Mesendoderm (in vitro differentiated cells): ENCODE results near the gene SEPTIN10.
"Not testable (repeated sequence)": the region's sequence is repeated elsewhere in the genome, so short reads cannot be mapped to it uniquely, and the experiment has no call there.

Experiments
- DNase-seq: peaks from one replicate; pipeline ENCODE4 v3.0.0; 2013
- H2AK5ac ChIP-seq: 2 replicates; pipeline ENCODE4 v1.6.1; 2013; ENCODE audit warnings: low read length, inconsistent platforms
- H2BK120ac ChIP-seq: 2 replicates; pipeline ENCODE4 v1.6.1; 2013; ENCODE audit warnings: low read depth, mild to moderate bottlenecking, low read length, moderate library complexity, mixed read lengths
- H2BK15ac ChIP-seq: replicated peaks from 2 replicates; pipeline ENCODE4 v1.6.1; 2013; ENCODE audit warnings: low read depth, mild to moderate bottlenecking, moderate library complexity
- H2BK5ac ChIP-seq: 2 replicates; pipeline ENCODE4 v1.6.1; 2013; ENCODE audit warnings: low read length, inconsistent platforms
- H3K18ac ChIP-seq: 2 replicates; pipeline ENCODE4 v1.6.1; 2013; ENCODE audit warnings: mild to moderate bottlenecking, low read length, mixed read lengths
- H3K23ac ChIP-seq: one replicate; pipeline ENCODE4 v1.6.1; 2013; ENCODE audit warnings: low read length
- H3K27ac ChIP-seq: 2 replicates; pipeline ENCODE4 v1.5.1; 2013; ENCODE audit warnings: low read depth, mild to moderate bottlenecking, inconsistent platforms, low read length, moderate library complexity
- H3K27me3 ChIP-seq: 2 replicates; pipeline ENCODE4 v1.6.1; 2013; ENCODE audit warnings: low read length, control low read depth, mild to moderate bottlenecking, inconsistent platforms; ENCODE audit not compliant: insufficient read depth, poor library complexity
- H3K36me3 ChIP-seq: 2 replicates; pipeline ENCODE4 v1.6.1; 2013; ENCODE audit warnings: low read length, inconsistent platforms; ENCODE audit not compliant: control insufficient read depth, insufficient read depth
- H3K4ac ChIP-seq: one replicate; pipeline ENCODE4 v1.6.1; 2013; ENCODE audit warnings: low read depth, mild to moderate bottlenecking, low read length, moderate library complexity
- H3K4me1 ChIP-seq: 2 replicates; pipeline ENCODE4 v1.6.1; 2013; ENCODE audit warnings: low read depth, low read length, inconsistent platforms; ENCODE audit not compliant: control insufficient read depth
- H3K4me2 ChIP-seq: 2 replicates; pipeline ENCODE4 v1.6.1; 2013; ENCODE audit warnings: low read length
- H3K4me3 ChIP-seq: 2 replicates; pipeline ENCODE4 v1.5.1; 2013; ENCODE audit warnings: mild to moderate bottlenecking, low read length
- H3K56ac ChIP-seq: one replicate; pipeline ENCODE4 v1.6.1; 2013; ENCODE audit warnings: low read length
- H3K79me1 ChIP-seq: 2 replicates; pipeline ENCODE4 v1.6.1; 2013; ENCODE audit warnings: low read length, inconsistent platforms
- H3K79me2 ChIP-seq: 2 replicates; pipeline ENCODE4 v1.6.1; 2013; ENCODE audit warnings: mild to moderate bottlenecking, low read length; ENCODE audit not compliant: control insufficient read depth, insufficient read depth
- H3K9ac ChIP-seq: 2 replicates; pipeline ENCODE4 v1.6.1; 2013; ENCODE audit warnings: low read length, inconsistent platforms
- H4K5ac ChIP-seq: one replicate; pipeline ENCODE4 v1.6.1; 2013; ENCODE audit warnings: low read length
- H4K8ac ChIP-seq: one replicate; pipeline ENCODE4 v1.6.1; 2013; ENCODE audit warnings: low read depth, mild to moderate bottlenecking, control low read depth, low read length, moderate library complexity
- WGBS: extraction: QIAGEN DNeasy Blood & Tissue Kit; methylation state at CpG from one replicate; pipeline ENCODE4 v1.1.7; 2013; ENCODE audit warnings: low lambda C conversion rate, missing lambda C conversion rate; ENCODE audit not compliant: insufficient coverage; ENCODE audit errors: extremely low coverage; 5-methylcytosine and 5-hydroxymethylcytosine counted together

Gene SEPTIN10

DNA sequence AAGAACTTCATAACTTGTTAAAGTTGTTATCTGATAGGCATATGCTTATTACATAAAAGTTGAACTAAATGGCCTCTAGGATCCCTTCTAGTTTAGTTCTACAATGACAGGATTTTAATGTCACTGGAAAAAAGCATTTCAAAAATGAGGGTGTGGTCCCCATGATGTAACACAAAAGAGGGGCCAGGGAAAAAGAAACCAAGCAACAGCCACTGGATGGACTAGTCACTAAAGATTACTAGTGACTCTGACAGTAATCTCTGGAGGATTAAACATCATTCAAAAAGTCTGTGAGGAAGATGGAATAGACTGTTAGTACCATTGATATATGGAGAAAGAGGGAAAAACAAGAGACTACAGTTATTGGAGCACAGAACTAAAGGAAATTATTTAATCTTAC is 22.6 kb downstream of the SEPTIN10 start:
- no peak overlapping the region for H3K56ac ChIP-seq
- no peak overlapping the region for H2AK5ac ChIP-seq
- H4K5ac ChIP-seq = no peak overlapping the region
- no peak overlapping the region for H2BK5ac ChIP-seq
- H3K18ac ChIP-seq = no peak overlapping the region
- no peak overlapping the region for H3K9ac ChIP-seq
- DNase-seq = no peak
- H2BK120ac ChIP-seq = no peak overlapping the region
- H3K27me3 ChIP-seq = no peaks in the 10 kb centered on the region
- H3K23ac ChIP-seq = no peak overlapping the region
- H3K79me1 ChIP-seq = peaks cover 10% of the 10 kb centered on the region
- H3K36me3 ChIP-seq = no peaks in the 10 kb centered on the region
- no peak overlapping the region for H3K4me3 ChIP-seq
- H3K4ac ChIP-seq = no peak overlapping the region
- no peak overlapping the region for H3K4me2 ChIP-seq
- H4K8ac ChIP-seq = no peak overlapping the region
- no peak overlapping the region for H2BK15ac ChIP-seq
- no peak overlapping the region for H3K27ac ChIP-seq
- peaks cover 3% of the 10 kb centered on the region for H3K4me1 ChIP-seq
- H3K79me2 ChIP-seq = peaks cover 24% of the 10 kb centered on the region

- H3K4me2 ChIP-seq = no peak overlapping the region
- H2BK5ac ChIP-seq = no peak overlapping the region
- H3K18ac ChIP-seq = peak overlapping the region; percentile 22
- H3K4ac ChIP-seq = no peak overlapping the region
- no peaks in the 10 kb centered on the region for H3K27me3 ChIP-seq
- H3K4me1 ChIP-seq = peaks cover 3% of the 10 kb centered on the region
- H3K23ac ChIP-seq = no peak overlapping the region
- no peak for DNase-seq
- no peak overlapping the region for H2BK15ac ChIP-seq
- H3K79me1 ChIP-seq = peaks cover 1% of the 10 kb centered on the region
- H3K9ac ChIP-seq = no peak overlapping the region
- no peak overlapping the region for H2BK120ac ChIP-seq
- no peak overlapping the region for H2AK5ac ChIP-seq
- H3K36me3 ChIP-seq = no peaks in the 10 kb centered on the region
- H3K27ac ChIP-seq = no peak overlapping the region
- no peak overlapping the region for H3K4me3 ChIP-seq
- H4K8ac ChIP-seq = no peak overlapping the region
- no peak overlapping the region for H4K5ac ChIP-seq
- peaks cover 4% of the 10 kb centered on the region for H3K79me2 ChIP-seq
- H3K56ac ChIP-seq = no peak overlapping the region
Observed at GRCh38 chr2:109586687-109587086, 27.1 kb downstream of the SEPTIN10 start.

DNA sequence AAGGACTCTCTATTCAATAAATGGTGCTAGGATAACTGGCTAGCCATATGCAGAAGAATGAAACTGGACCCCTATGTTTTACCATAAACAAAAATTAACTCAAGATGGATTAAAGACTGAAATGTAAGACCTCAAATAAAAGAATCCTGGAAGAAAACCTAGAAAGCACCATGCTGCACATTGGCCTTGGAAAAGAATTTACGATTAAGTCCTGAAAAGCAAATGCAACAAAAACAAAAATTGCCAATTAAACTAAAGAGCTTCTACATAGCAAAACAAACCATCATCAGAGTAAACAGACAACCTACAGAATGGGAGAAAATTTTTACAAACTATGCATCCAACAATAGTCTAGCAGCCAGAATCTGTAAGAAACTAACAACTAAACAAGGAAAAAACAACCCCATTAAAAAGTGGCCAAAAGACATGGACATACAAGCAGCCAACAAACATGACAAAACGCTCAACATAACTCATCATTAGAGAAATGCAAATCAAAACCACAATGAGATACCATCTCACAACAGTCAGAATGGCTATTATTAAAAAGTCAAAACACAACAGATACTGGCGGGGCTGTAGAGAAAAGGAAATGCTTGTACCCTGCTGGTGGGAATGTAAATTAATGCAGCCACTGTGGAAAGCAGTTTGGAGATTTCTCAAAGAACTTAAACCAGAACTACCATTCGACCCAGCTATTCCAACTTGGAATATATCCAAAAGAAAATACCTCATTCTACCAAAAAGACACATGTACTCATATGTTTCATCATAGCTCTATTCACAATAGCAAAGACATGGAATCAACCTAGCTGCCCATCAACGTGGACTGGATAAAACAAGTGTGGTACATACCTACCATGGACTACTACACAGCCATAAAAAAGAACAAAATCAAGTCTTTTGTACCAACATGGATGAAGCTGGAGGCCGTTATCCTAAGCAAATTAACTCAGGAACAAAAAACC is 30.6 kb downstream of the SEPTIN10 start:
- H2BK5ac ChIP-seq = no peak overlapping the region
- no peak overlapping the region for H2BK120ac ChIP-seq
- H2BK15ac ChIP-seq = no peak overlapping the region
- H3K79me1 ChIP-seq = peaks cover 3% of the 10 kb centered on the region
- no peak overlapping the region for H3K23ac ChIP-seq
- no CpG with 5 or more reads among the region's 6 CpGs for WGBS
- no peak overlapping the region for H3K27ac ChIP-seq
- H3K4me1 ChIP-seq = peaks cover 3% of the 10 kb centered on the region
- H3K79me2 ChIP-seq = peaks cover 4% of the 10 kb centered on the region
- H3K9ac ChIP-seq = no peak overlapping the region
- H3K4ac ChIP-seq = no peak overlapping the region
- no peaks in the 10 kb centered on the region for H3K27me3 ChIP-seq
- H4K5ac ChIP-seq = no peak overlapping the region
- H3K4me3 ChIP-seq = no peak overlapping the region
- no peak overlapping the region for H3K56ac ChIP-seq
- H3K36me3 ChIP-seq = no peaks in the 10 kb centered on the region
- H3K18ac ChIP-seq = no peak overlapping the region
- no peak overlapping the region for H4K8ac ChIP-seq
- no peak for DNase-seq
- H3K4me2 ChIP-seq = no peak overlapping the region
- H2AK5ac ChIP-seq = no peak overlapping the region

- H3K27ac ChIP-seq, H2AK5ac ChIP-seq, H3K36me3 ChIP-seq, H3K4ac ChIP-seq, H2BK120ac ChIP-seq, H3K4me3 ChIP-seq, H2BK15ac ChIP-seq, H3K27me3 ChIP-seq, H3K56ac ChIP-seq, H3K79me2 ChIP-seq, H3K9ac ChIP-seq, H2BK5ac ChIP-seq, H3K23ac ChIP-seq, H3K4me2 ChIP-seq, H3K79me1 ChIP-seq, H3K4me1 ChIP-seq, H4K5ac ChIP-seq, DNase-seq, H3K18ac ChIP-seq, H4K8ac ChIP-seq: not testable (repeated sequence)
- WGBS = no CpG with 5 or more reads among the region's 7 CpGs
Observed at GRCh38 chr2:109577630-109578029, 36.1 kb downstream of the SEPTIN10 start.

- Histone ChIP-seq H3K23ac (no peak overlapping the region), H3K79me1 (no peaks in the 10 kb centered on the region)
Observed at GRCh38 chr2:109575373-109575772, 38.4 kb downstream of the SEPTIN10 start.

More at GRCh38 chr2:109575373-109575772, 38.4 kb downstream of the SEPTIN10 start:
- no peak overlapping the region for H4K8ac ChIP-seq
- H3K27ac ChIP-seq = no peak overlapping the region
- no peaks in the 10 kb centered on the region for H3K79me2 ChIP-seq
- WGBS = no CpG with 5 or more reads among the region's 1 CpG
- H3K56ac ChIP-seq = no peak overlapping the region
- H3K4me2 ChIP-seq = no peak overlapping the region
- H3K18ac ChIP-seq = no peak overlapping the region
- H3K36me3 ChIP-seq = no peaks in the 10 kb centered on the region
- DNase-seq = no peak
- no peak overlapping the region for H4K5ac ChIP-seq
- no peaks in the 10 kb centered on the region for H3K4me1 ChIP-seq
- no peak overlapping the region for H2BK5ac ChIP-seq
- H2BK120ac ChIP-seq = no peak overlapping the region
- no peak overlapping the region for H2AK5ac ChIP-seq
- H3K4me3 ChIP-seq = no peak overlapping the region
- no peaks in the 10 kb centered on the region for H3K27me3 ChIP-seq
- no peak overlapping the region for H3K9ac ChIP-seq
- H2BK15ac ChIP-seq = no peak overlapping the region
- no peak overlapping the region for H3K4ac ChIP-seq
